ENCODE measurements around the gene DNHD1.
A peak's percentile ranks its signal among the peaks of the same experiment; 100 is the strongest.

Gene DNHD1, protein sequence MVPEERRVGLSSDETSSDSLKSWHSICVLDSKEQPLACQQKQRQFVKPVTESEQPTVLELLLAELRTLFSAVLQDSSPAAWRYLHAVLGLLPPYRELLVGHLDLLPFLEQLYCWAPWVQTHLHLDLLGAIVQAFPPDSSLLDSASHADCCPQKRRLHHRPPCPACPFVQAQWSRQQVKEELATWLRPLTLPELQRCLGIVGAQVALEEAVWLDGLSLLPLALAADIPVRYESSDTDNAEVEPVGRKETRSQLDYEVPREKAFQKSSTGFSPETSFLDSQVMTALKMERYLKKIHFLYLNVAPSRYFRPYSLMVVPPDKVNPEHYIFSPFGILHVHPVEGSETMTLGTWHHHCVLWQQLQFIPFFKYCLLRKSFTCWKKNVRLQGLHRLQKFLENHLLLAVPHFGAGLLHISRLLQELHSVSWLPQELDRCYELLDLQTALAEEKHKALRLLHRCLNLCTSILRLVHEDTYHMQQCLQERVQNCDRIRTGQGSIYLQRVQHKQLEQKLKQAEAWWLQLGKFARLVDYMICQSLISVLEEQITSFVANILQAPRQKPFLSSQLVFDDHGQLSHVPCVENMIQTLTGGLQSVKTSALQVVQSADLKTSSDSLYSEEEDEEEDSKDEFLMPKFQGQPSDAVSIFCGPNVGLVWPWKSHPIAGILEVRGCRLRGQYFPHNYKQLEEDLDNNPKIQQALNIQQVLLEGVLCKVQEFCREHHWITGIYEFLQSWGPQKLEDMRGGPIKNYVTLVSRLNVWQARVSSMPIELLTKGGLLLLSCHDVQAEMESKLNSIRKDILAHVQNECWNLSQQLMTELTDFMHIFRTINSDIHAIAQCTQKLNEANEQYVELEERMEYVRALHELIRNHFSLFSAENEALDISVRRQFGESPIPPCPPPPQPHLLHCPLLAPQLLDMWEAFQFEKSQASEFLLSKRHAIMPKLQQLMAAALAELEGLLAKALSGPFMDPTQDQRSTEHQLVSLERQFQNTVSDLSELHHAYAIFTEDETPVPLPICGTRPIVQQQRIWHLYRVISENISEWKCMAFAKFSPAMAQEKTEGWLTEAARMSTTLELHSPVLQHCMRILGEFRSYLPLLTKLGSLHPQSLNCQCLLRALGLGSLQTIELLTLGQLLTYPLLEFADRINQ (N-terminal part only)

GRCh38 chr11:6497069-6497839 lies at the start of gene DNHD1:
Gene DNHD1, plus strand, starts transcription at chr11:6497280. Its CDS starts 936 bp downstream, at chr11:6498216.
- DNase-seq = peak; percentile 9

GRCh38 chr11:6448574-6448973 lies 48.5 kb upstream of the DNHD1 start:
- no peak for DNase-seq

GRCh38 chr11:6452219-6452618 lies 44.9 kb upstream of the DNHD1 start:
- DNase-seq = no peak

- DNase-seq = no peak
Observed at GRCh38 chr11:6453152-6453551, 43.9 kb upstream of the DNHD1 start.

GRCh38 chr11:6455070-6455469 lies 42.0 kb upstream of the DNHD1 start:
- DNase-seq = no peak

DNA sequence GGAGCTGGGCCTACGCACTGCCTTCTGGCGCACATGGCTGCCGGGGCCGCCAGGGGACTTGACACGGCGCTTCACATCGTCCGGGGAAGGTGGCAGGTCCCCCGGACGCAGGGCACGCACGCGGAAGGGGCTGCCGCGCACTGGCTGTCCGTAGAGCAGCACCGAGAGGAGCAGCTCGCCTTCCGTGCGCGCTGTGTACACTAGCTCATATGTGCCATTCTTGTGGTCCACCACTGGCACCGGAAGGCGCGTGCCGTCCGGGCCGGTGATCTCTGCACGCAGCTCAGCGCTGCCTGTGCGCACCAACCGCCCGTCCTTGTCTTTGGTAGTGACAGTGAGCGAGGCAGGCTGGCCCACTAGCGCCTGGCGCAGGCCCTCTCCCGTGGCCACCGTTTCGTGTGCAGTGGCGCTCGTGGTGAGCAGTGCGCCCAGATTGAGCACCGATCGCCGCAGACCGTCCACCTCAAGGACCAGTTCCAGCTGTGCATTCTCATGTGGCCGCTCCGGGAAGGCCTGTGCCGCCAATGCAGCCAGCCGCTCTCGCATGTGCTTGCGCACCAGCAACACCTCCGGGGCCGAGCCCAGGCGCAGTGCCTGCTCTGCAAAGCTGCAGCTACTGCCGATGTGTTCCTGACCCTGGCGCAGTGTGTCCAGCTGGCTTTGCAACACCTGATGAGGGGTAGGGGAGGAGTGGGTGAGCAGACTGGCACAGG lies 40.6 kb upstream of the DNHD1 start:
- DNase-seq = no peak

GRCh38 chr11:6457581-6458320 lies 39.3 kb upstream of the DNHD1 start:
- no peak for DNase-seq

DNA sequence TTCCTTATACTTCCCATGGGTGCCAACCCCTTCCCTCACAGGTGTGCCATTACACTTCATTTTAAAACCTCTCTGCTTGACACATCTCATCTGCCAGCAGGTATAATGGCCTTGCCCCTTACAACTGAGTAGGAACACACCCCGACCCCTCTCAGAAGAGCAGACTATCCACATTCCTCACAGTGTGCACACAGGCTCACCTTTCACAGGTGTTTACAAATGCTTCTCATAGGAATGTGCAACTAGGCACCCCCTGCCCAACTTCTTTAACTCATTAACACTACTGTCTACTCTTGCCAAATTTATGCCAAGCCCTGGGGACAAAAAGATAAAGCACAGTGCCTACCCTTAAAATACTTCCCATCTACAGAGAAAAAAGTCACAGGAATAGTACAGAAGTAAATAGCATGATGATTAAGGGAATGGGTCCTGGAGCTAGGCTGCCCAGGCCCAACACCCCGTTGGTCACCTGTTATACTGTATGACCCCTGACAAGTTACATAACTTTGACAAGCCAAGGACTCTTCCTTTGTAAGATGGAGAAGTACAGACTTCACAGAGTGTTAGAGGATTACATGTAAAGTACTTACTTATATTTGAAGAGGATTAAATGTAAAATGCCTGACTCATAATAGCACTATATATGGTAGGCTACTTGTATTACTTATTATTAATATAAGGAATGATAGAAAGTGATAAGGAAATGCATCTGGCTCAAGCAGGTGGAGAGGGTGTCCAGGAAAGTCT lies 38.6 kb upstream of the DNHD1 start:
- no peak for DNase-seq

GRCh38 chr11:6459099-6459450 lies 38.0 kb upstream of the DNHD1 start:
- DNase-seq = no peak

GRCh38 chr11:6468712-6469495 lies 28.2 kb upstream of the DNHD1 start:
- peak; percentile 82 for DNase-seq

GRCh38 chr11:6469599-6469998 lies 27.5 kb upstream of the DNHD1 start:
- no peak for DNase-seq

DNA sequence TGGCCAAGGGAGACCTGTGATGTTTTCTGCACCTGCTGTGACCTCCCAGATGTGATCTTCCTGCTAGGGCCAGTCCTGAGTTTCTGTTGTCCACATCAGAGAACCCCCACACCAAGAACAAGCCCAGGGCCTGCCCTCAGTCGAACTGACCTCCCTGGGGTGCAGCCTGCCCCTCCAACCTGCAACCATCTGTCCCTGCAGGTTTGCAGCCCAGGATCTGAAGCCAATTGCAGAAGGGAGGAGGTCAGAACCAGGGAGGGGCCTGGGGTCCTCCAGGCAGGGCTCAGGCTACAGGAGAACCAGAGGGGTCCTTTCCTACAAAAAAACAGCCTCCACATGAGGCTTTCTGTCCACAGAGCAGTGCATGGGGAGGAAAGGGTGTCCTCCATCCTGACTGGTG lies 24.1 kb upstream of the DNHD1 start:
- DNase-seq = peak; percentile 22

DNA sequence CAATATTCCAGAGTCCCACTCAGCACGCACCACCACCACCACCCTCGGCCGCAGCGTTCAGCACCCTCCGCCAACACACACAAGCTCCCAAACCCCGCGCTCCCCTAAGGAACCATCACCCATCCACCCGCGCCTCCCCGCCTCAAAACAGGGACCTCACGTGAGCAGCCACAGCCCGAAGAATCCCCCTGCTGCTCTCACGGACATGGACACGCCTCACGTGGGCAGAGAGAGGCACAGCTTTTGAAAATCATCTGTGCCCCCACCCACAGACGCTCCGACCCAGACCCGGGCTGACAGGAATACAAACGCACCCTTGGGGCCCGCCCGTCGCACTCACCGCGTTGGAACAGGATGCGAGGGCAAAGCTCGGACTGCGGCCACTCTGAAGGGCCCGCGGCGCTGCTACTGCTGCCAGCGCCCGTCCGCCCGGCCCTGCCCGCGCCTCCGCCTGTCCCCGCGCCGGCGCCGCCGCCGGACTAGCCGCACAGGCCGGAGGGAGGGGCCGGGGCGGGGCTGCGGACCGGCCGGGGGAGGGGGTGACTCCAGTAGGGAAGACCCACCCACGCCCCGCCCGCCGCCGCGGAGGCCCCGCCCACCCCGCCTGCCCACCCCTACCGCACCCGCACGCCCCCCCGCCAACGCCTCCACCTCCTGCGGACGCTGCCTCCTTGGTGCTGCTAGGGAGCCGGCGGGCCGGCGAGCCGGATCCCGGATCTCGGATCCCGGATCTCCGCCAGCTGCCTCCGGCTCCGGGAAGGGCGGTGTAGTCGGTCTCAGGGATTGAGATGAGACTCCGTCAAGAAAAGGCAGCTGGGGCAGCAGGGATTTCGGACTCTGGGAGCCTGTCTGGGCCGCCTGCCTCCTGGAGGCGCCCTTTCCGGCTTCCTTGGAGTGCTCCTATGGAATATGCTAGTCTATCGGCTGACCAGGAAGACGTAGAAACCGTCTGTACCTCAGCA lies 23.3 kb upstream of the DNHD1 start, which contains the start of gene TRIM3:
TSS of gene TRIM3 (minus strand) at position 491 of the 962 bp plus-strand sequence. CDS start 8,246 bp downstream, outside the sequence.
- peak; percentile 91 for DNase-seq

DNA sequence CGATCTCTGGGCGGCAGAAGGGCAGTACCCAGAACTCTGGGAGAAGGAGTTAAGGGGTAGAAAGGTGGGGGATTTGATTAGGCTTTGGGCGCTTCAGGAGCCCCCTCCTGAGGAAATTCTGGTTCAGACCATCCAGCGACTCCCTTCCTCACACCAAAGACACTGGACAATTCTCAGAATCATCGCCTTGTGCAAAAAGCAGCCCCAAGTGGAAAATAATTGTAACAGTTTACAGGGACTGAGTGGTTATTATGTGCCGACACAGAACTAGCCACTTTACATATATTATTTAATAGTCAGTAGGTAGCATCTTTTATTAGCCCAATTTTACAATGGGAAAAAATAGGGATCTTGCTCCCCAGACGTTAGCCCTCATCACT lies 22.7 kb upstream of the DNHD1 start:
- DNase-seq = no peak

- no peak for DNase-seq
Observed at GRCh38 chr11:6474806-6475500, 22.1 kb upstream of the DNHD1 start.

- no peak for DNase-seq
Observed at GRCh38 chr11:6475936-6476335, 21.1 kb upstream of the DNHD1 start.

- DNase-seq = no peak
Observed at GRCh38 chr11:6476571-6476970, 20.5 kb upstream of the DNHD1 start.
